ENCODE results near the gene SH3YL1. TPM values are rescaled to one million over a fixed set of nuclear protein-coding genes. Genes with fewer than 3 reads are reported as not detected.

The SH3YL1 gene
- total and polyA plus RNA-seq, 4 donors, result 35.1 to 121 (median 54.3) TPM

DNA sequence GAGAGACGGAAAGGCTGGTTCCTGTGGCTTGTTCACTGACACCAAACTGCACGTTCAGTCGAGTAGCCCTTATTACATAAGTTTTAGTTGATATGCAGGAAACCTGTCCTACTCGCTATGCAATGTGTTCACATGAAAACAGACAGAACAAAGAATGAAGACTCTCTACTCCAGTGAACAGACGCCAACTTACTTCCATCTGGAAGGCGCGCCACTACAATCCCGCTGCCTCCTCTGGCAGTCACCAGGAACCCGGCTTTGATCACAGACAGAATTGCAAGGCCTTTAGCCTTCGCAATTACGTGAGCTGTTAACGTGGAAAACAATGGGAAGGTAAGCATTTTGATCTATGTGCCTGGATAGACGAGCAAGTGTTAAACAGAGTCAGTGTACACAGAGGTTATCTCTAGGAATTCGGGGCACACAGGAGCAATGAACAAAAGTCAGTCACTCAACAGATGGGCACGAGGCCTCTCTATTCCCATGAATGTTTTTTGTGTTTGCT lies 14.2 kb downstream of the SH3YL1 start:
- H3K27me3 ChIP-seq (ENCODE audit: control insufficient read depth in 3 of 3, insufficient read depth in 3 of 3, low read length in 2 of 3), result no peaks in the 10 kb centered on the region
- 92% methylated on average over 15 of the region's 15 CpGs for WGBS, 2 donors
- H3K9me3 ChIP-seq (ENCODE audit: control insufficient read depth in 4 of 4, insufficient read depth in 3 of 4, low read length in 3 of 4), result no peaks in the 10 kb centered on the region
- H3K4me3 ChIP-seq, result no peak overlapping the region
- peaks cover 8 to 30% (median 13%) of the 10 kb centered on the region in 4 donors for H3K36me3 ChIP-seq (ENCODE audit: control insufficient read depth in 4 of 4, insufficient read depth in 4 of 4, low read length in 4 of 4)
- H3K27ac ChIP-seq (ENCODE audit: low read depth in 1 of 2, low read length in 1 of 2), result no peak overlapping the region
- DNase-seq (no peak), ATAC-seq (ENCODE audit: insufficient read depth, low FRiP score) (no peak)
- TF ChIP-seq CTCF (IDR thresholded peaks at IDR 0.05; ENCODE audit: control extremely low read depth, extremely low read depth), result no peak
- H3K4me1 ChIP-seq (ENCODE audit: control insufficient read depth in 5 of 5, insufficient read depth in 5 of 5, low read length in 5 of 5), result no peaks in the 10 kb centered on the region
- H3K9ac ChIP-seq (ENCODE audit: insufficient read depth in 1 of 2, low read length in 2 of 2), result no peak overlapping the region

GRCh38 chr2:248724-249123 lies 15.1 kb downstream of the SH3YL1 start:
- no peaks in the 10 kb centered on the region for H3K27me3 ChIP-seq (ENCODE audit: control insufficient read depth in 3 of 3, insufficient read depth in 3 of 3, low read length in 2 of 3)
- no peak overlapping the region for H3K9ac ChIP-seq (ENCODE audit: insufficient read depth in 1 of 2, low read length in 2 of 2)
- no peak for DNase-seq
- H3K27ac ChIP-seq (ENCODE audit: low read depth in 1 of 2, low read length in 1 of 2), result no peak overlapping the region
- 89 to 91% methylated on average over 2 of the region's 2 CpGs for WGBS, 2 donors
- no peak for ATAC-seq (ENCODE audit: insufficient read depth, low FRiP score)
- no peak overlapping the region for H3K4me3 ChIP-seq
- TF ChIP-seq CTCF (IDR thresholded peaks at IDR 0.05; ENCODE audit: control extremely low read depth, extremely low read depth), result no peak
- H3K4me1 ChIP-seq (ENCODE audit: control insufficient read depth in 5 of 5, insufficient read depth in 5 of 5, low read length in 5 of 5), result no peaks in the 10 kb centered on the region
- no peaks in the 10 kb centered on the region for H3K9me3 ChIP-seq (ENCODE audit: control insufficient read depth in 4 of 4, insufficient read depth in 3 of 4, low read length in 3 of 4)
- peaks cover 10 to 35% (median 15%) of the 10 kb centered on the region in 4 donors for H3K36me3 ChIP-seq (ENCODE audit: control insufficient read depth in 4 of 4, insufficient read depth in 4 of 4, low read length in 4 of 4)

DNA sequence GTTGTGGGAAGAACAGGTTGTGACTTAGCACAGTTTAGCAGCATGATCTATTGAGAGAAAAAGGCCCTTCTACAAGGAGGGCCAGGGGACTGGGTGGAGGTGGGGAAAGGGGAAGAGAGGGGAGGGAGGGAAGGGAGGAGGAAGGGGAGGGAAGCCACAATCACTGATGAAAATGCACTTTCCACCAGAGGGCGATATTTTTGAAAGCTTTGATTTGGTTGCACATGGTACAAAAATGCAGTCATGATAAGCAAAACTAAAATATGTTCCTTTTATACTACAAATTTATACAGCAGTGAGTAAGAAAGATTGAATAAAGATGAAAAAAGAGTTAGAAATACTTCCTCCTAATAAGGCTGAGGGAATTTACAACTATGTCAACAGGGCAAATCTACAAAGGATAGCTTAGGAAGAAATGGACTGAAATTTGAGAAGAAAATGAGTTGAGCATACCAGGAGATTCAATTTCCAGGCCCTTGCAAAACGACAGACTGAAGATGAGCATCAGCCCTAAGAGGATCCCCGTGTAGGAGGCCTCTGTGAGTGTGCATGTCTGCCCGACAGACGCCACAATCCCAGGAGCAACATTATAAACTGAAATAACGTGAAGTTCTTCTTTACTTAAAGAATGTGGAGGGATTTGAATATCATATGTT lies 17.2 kb downstream of the SH3YL1 start:
- ATAC-seq (ENCODE audit: insufficient read depth, low FRiP score) (peak; percentile 77), DNase-seq (peak; percentile 28 to 75 (median 64))
- Histone ChIP-seq H3K9ac (ENCODE audit: insufficient read depth in 1 of 2, low read length in 2 of 2) (no peak overlapping the region), H3K4me3 (no peak overlapping the region), H3K4me1 (ENCODE audit: control insufficient read depth in 5 of 5, insufficient read depth in 5 of 5, low read length in 5 of 5) (no peaks in the 10 kb centered on the region), H3K36me3 (ENCODE audit: control insufficient read depth in 4 of 4, insufficient read depth in 4 of 4, low read length in 4 of 4) (peaks cover 15 to 40% (median 23%) of the 10 kb centered on the region in 4 donors), H3K9me3 (ENCODE audit: control insufficient read depth in 4 of 4, insufficient read depth in 3 of 4, low read length in 3 of 4) (peaks cover 0 to 2% (median 0%) of the 10 kb centered on the region in 4 donors), H3K27me3 (ENCODE audit: control insufficient read depth in 3 of 3, insufficient read depth in 3 of 3, low read length in 2 of 3) (no peaks in the 10 kb centered on the region), H3K27ac (ENCODE audit: low read depth in 1 of 2, low read length in 1 of 2) (no peak overlapping the region)
- 64 to 68% methylated on average over 6 of the region's 6 CpGs for WGBS, 2 donors
- TF ChIP-seq CTCF (IDR thresholded peaks at IDR 0.05; ENCODE audit: control extremely low read depth, extremely low read depth), result peak; percentile 23

Measured in lung (tissue), 12 donors.